Measurements from ENCODE around the gene DARS2. TPM values are rescaled to one million over a fixed set of nuclear protein-coding genes. Genes with fewer than 3 reads are reported as not detected.
A peak's percentile ranks its signal among the peaks of the same experiment; 100 is the strongest.

Gene DARS2
- total RNA-seq, 1 experiment from 2014 or later = 35.0 TPM

- no peak overlapping the region for H4K8ac ChIP-seq (replicated peaks; ENCODE audit: insufficient read length, low read depth, low read length)
- H3K4me1 Mint-ChIP-seq = peaks cover 19 to 37% of the 10 kb centered on the region in 2 experiments
- H2BK15ac ChIP-seq (ENCODE audit: low read depth, low read length) = no peak overlapping the region
- no peaks in the 10 kb centered on the region for H3K79me2 ChIP-seq (ENCODE audit: insufficient read depth, low read length)
- peak overlapping the region; percentile 15 for H3K9ac ChIP-seq (ENCODE audit: extremely low read depth, insufficient read length, low read length)
- H3T11ph ChIP-seq (ENCODE audit: low read length) = no peak overlapping the region
- no peak for TF ChIP-seq CTCF (conservative IDR thresholded peaks at IDR 0.05)
- no peaks in the 10 kb centered on the region for H3K9me3 Mint-ChIP-seq
- H2AK5ac ChIP-seq (ENCODE audit: insufficient read length, low read length) = no peak overlapping the region
- no peak overlapping the region for H3K4me3 Mint-ChIP-seq
- H3K27ac ChIP-seq (ENCODE audit: insufficient read length, low read depth, low read length) = no peak overlapping the region
- no peak overlapping the region for H4K91ac ChIP-seq (ENCODE audit: insufficient read length, low read depth, low read length)
- H4K20me1 ChIP-seq (ENCODE audit: control insufficient read depth, insufficient read depth, insufficient read length) = no peaks in the 10 kb centered on the region
- no CpG with 5 or more reads among the region's 2 CpGs for WGBS (ENCODE audit: extremely low coverage, insufficient read length, low lambda C conversion rate)
- no peaks in the 10 kb centered on the region for H3K27me3 ChIP-seq (ENCODE audit: insufficient read depth, low read length)
- H3K36me3 Mint-ChIP-seq (ENCODE audit: insufficient read depth in 1 of 3, low read depth in 3 of 3) = peaks cover 0 to 2% (median 2%) of the 10 kb centered on the region in 3 experiments; a peak in 2 of 7 replicates
- no peak overlapping the region for H2BK120ac ChIP-seq (ENCODE audit: low read depth, low read length, poor library complexity, severe bottlenecking)
- no peak overlapping the region for H3K14ac ChIP-seq (ENCODE audit: insufficient read depth, low read length)
- H3K4me2 ChIP-seq (ENCODE audit: insufficient read depth, insufficient read length, low read length) = no peak overlapping the region
- H3K4ac ChIP-seq (ENCODE audit: low read depth, low read length) = no peak overlapping the region
- peaks cover 4% of the 10 kb centered on the region; the same call in 1 of the 2 replicates for H3K4me1 ChIP-seq (ENCODE audit: insufficient read depth, low read length)
- H3K56ac ChIP-seq (ENCODE audit: insufficient read length, low read depth, low read length) = no peak overlapping the region
- H2AFZ ChIP-seq (ENCODE audit: low read length) = no peak overlapping the region
- H3K79me1 ChIP-seq (ENCODE audit: insufficient read depth, low read depth, low read length, poor library complexity, severe bottlenecking) = no peaks in the 10 kb centered on the region
- H2BK12ac ChIP-seq (ENCODE audit: insufficient read length, low read depth, low read length) = no peak overlapping the region
- no peak overlapping the region for H3K18ac ChIP-seq (ENCODE audit: insufficient read length, low read depth, low read length)
- no peaks in the 10 kb centered on the region for H3K27me3 Mint-ChIP-seq (ENCODE audit: low read depth)
- no peak overlapping the region for H3K27ac Mint-ChIP-seq
- H4K5ac ChIP-seq (ENCODE audit: insufficient read length, low read depth, low read length) = no peak overlapping the region
- DNase-seq = no peak
- no peaks in the 10 kb centered on the region for H3K23me2 ChIP-seq (ENCODE audit: insufficient read length, low read depth, low read length, poor library complexity, severe bottlenecking)
- H2BK20ac ChIP-seq (ENCODE audit: low read depth, low read length, poor library complexity, severe bottlenecking) = no peak overlapping the region
- no peak overlapping the region for H3K23ac ChIP-seq (ENCODE audit: insufficient read length, low read depth, low read length)
- H2BK5ac ChIP-seq (ENCODE audit: insufficient read length, low read length) = no peak overlapping the region
- H3K9me3 ChIP-seq (ENCODE audit: control insufficient read depth, low read depth, low read length) = no peaks in the 10 kb centered on the region
Observed at GRCh38 chr1:173900427-173900826, 76.0 kb downstream of the DARS2 start.
